ENCODE measurements around the gene FOXO4. TPM values are rescaled to one million over a fixed set of nuclear protein-coding genes. Genes with fewer than 3 reads are reported as not detected.
A peak's percentile ranks its signal among the peaks of the same experiment; 100 is the strongest.
"Not testable (repeated sequence)": the region's sequence is repeated elsewhere in the genome, so short reads cannot be mapped to it uniquely, and the experiment has no call there.

FOXO4 gene
- 3.7 TPM for polyA plus RNA-seq (2012; ENCODE audit: missing spikeins)

GRCh38 chrX:71095555-71095980, at the start of gene FOXO4:
Gene FOXO4, plus strand, starts transcription at chrX:71095851. Its CDS starts 678 bp downstream, at chrX:71096529.
- peak; percentile 98 for FAIRE-seq
- TF ChIP-seq POLR2AphosphoS5 (IDR thresholded peaks at IDR 0.05; ENCODE audit: low read depth, low read length), result no peak
- TF ChIP-seq TAF1 (IDR thresholded peaks at IDR 0.05; ENCODE audit: borderline replicate concordance, low read depth, low read length), result no peak
- no peak for TF ChIP-seq POLR2A (IDR thresholded peaks at IDR 0.05; ENCODE audit: low read depth, low read length)

GRCh38 chrX:71047891-71048290, 47.8 kb upstream of the FOXO4 start:
- not testable (repeated sequence) for DNase-seq (ENCODE audit: insufficient read length); FAIRE-seq

More at GRCh38 chrX:71095555-71095980, at the start of gene FOXO4:
- DNase-seq (ENCODE audit: insufficient read length), result peak; percentile 85

- TF ChIP-seq TAF1 (IDR thresholded peaks at IDR 0.05; ENCODE audit: borderline replicate concordance, low read depth, low read length), result no peak
- no peak for TF ChIP-seq POLR2A (IDR thresholded peaks at IDR 0.05; ENCODE audit: low read depth, low read length)
- TF ChIP-seq POLR2AphosphoS5 (IDR thresholded peaks at IDR 0.05; ENCODE audit: low read depth, low read length), result no peak
- FAIRE-seq, result no peak
- no peak for DNase-seq (ENCODE audit: insufficient read length)
Measured at GRCh38 chrX:71052721-71053120, 42.9 kb upstream of the FOXO4 start.

- no peak for FAIRE-seq
- TF ChIP-seq TAF1 (IDR thresholded peaks at IDR 0.05; ENCODE audit: borderline replicate concordance, low read depth, low read length) (no peak), POLR2AphosphoS5 (IDR thresholded peaks at IDR 0.05; ENCODE audit: low read depth, low read length) (no peak), POLR2A (IDR thresholded peaks at IDR 0.05; ENCODE audit: low read depth, low read length) (no peak)
- no peak for DNase-seq (ENCODE audit: insufficient read length)
Measured at GRCh38 chrX:71053217-71053621, 42.4 kb upstream of the FOXO4 start.

- DNase-seq (ENCODE audit: insufficient read length), result no peak
- TF ChIP-seq POLR2AphosphoS5 (IDR thresholded peaks at IDR 0.05; ENCODE audit: low read depth, low read length), result no peak
- TF ChIP-seq TAF1 (IDR thresholded peaks at IDR 0.05; ENCODE audit: borderline replicate concordance, low read depth, low read length), result no peak
- TF ChIP-seq POLR2A (IDR thresholded peaks at IDR 0.05; ENCODE audit: low read depth, low read length), result no peak
- FAIRE-seq, result no peak
Measured at GRCh38 chrX:71056867-71057266, 38.8 kb upstream of the FOXO4 start.

GRCh38 chrX:71057848-71058530, 37.7 kb upstream of the FOXO4 start:
- DNase-seq (ENCODE audit: insufficient read length) (no peak), FAIRE-seq (no peak)

GRCh38 chrX:71060127-71060526, 35.5 kb upstream of the FOXO4 start:
- no peak for FAIRE-seq
- no peak for TF ChIP-seq POLR2AphosphoS5 (IDR thresholded peaks at IDR 0.05; ENCODE audit: low read depth, low read length)
- TF ChIP-seq POLR2A (IDR thresholded peaks at IDR 0.05; ENCODE audit: low read depth, low read length), result no peak
- TF ChIP-seq TAF1 (IDR thresholded peaks at IDR 0.05; ENCODE audit: borderline replicate concordance, low read depth, low read length), result no peak
- DNase-seq (ENCODE audit: insufficient read length), result no peak

More at GRCh38 chrX:71057848-71058530, 37.7 kb upstream of the FOXO4 start:
- TF ChIP-seq POLR2AphosphoS5 (IDR thresholded peaks at IDR 0.05; ENCODE audit: low read depth, low read length) (no peak), POLR2A (IDR thresholded peaks at IDR 0.05; ENCODE audit: low read depth, low read length) (no peak), TAF1 (IDR thresholded peaks at IDR 0.05; ENCODE audit: borderline replicate concordance, low read depth, low read length) (no peak)

GRCh38 chrX:71067089-71067488, 28.6 kb upstream of the FOXO4 start:
- TF ChIP-seq TAF1 (IDR thresholded peaks at IDR 0.05; ENCODE audit: borderline replicate concordance, low read depth, low read length) (no peak), POLR2AphosphoS5 (IDR thresholded peaks at IDR 0.05; ENCODE audit: low read depth, low read length) (no peak), POLR2A (IDR thresholded peaks at IDR 0.05; ENCODE audit: low read depth, low read length) (no peak)
- no peak for DNase-seq (ENCODE audit: insufficient read length)
- no peak for FAIRE-seq

GRCh38 chrX:71067712-71068043, 28.0 kb upstream of the FOXO4 start:
- DNase-seq (ENCODE audit: insufficient read length), result no peak

GRCh38 chrX:71068044-71068918, 27.4 kb upstream of the FOXO4 start, which contains the start of gene SNX12:
Gene SNX12, minus strand, starts transcription at chrX:71068334. Its CDS starts 28 bp downstream, at chrX:71068306.
- peak; percentile 91 for FAIRE-seq
- peak; percentile 64 for DNase-seq (ENCODE audit: insufficient read length)
- TF ChIP-seq TAF1 (IDR thresholded peaks at IDR 0.05; ENCODE audit: borderline replicate concordance, low read depth, low read length), result peak; percentile 33; the same call in 1 of the 2 replicates
- TF ChIP-seq POLR2A (IDR thresholded peaks at IDR 0.05; ENCODE audit: low read depth, low read length), result peak; percentile 74
- peak; percentile 59 for TF ChIP-seq POLR2AphosphoS5 (IDR thresholded peaks at IDR 0.05; ENCODE audit: low read depth, low read length)

More at GRCh38 chrX:71067712-71068043, 28.0 kb upstream of the FOXO4 start:
- no peak for FAIRE-seq
- TF ChIP-seq POLR2A (IDR thresholded peaks at IDR 0.05; ENCODE audit: low read depth, low read length), result no peak
- no peak for TF ChIP-seq POLR2AphosphoS5 (IDR thresholded peaks at IDR 0.05; ENCODE audit: low read depth, low read length)
- TF ChIP-seq TAF1 (IDR thresholded peaks at IDR 0.05; ENCODE audit: borderline replicate concordance, low read depth, low read length), result no peak

- TF ChIP-seq POLR2A (IDR thresholded peaks at IDR 0.05; ENCODE audit: low read depth, low read length) (no peak), TAF1 (IDR thresholded peaks at IDR 0.05; ENCODE audit: borderline replicate concordance, low read depth, low read length) (no peak), POLR2AphosphoS5 (IDR thresholded peaks at IDR 0.05; ENCODE audit: low read depth, low read length) (no peak)
- FAIRE-seq, result peak; percentile 66
- no peak for DNase-seq (ENCODE audit: insufficient read length)
Measured at GRCh38 chrX:71070531-71070930, 25.1 kb upstream of the FOXO4 start.
